ENCODE measurements around the gene CNTN5.

Gene CNTN5

DNA sequence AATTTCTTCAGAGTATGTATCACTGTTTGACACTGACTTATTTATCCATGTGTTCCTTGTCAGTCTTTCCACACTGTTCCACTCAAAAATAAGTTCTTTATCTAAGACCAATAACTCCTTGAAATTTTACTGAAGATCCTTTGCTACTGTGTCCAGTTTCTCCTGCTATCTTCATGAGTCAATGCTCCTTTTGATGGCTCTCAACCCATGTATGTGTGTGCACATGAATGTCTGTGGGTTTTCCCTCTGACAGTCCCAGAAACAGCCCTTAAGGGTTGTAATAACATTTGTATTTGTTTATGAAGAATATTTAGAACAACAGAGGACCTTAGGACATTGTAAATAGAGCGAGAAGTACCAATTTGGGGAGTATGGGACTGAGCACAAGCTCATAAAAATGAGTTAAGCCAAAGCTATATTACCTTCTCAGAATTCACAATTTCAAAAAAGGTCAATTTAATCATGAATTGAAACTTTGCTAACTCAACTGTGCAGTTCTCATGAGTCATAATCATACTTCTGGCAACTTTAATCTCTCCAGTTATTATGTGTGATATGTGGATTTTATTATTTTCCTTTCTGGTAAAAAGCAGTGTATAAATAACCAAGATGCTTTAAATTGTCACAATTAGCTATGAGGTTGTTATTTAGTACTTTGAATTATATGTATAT lies 533.6 kb downstream of the CNTN5 start:
- TF ChIP-seq GLIS3 (CRISPR knock-in tag; IDR thresholded peaks at IDR 0.05) (no peak), CSDC2 (CRISPR knock-in tag; IDR thresholded peaks at IDR 0.05) (no peak), ISL1 (CRISPR knock-in tag; IDR thresholded peaks at IDR 0.05) (no peak), ARNTL (CRISPR knock-in tag; IDR thresholded peaks at IDR 0.05; ENCODE audit: borderline replicate concordance, low read depth) (no peak), POU6F1 (CRISPR knock-in tag; IDR thresholded peaks at IDR 0.05; ENCODE audit: borderline replicate concordance, low read depth) (no peak), TSHZ2 (CRISPR knock-in tag; IDR thresholded peaks at IDR 0.05) (no peak), RARB (CRISPR knock-in tag; IDR thresholded peaks at IDR 0.05) (no peak), TOX (CRISPR knock-in tag; IDR thresholded peaks at IDR 0.05; ENCODE audit: borderline replicate concordance) (no peak)
- TF ChIP-seq, protein P1, sequence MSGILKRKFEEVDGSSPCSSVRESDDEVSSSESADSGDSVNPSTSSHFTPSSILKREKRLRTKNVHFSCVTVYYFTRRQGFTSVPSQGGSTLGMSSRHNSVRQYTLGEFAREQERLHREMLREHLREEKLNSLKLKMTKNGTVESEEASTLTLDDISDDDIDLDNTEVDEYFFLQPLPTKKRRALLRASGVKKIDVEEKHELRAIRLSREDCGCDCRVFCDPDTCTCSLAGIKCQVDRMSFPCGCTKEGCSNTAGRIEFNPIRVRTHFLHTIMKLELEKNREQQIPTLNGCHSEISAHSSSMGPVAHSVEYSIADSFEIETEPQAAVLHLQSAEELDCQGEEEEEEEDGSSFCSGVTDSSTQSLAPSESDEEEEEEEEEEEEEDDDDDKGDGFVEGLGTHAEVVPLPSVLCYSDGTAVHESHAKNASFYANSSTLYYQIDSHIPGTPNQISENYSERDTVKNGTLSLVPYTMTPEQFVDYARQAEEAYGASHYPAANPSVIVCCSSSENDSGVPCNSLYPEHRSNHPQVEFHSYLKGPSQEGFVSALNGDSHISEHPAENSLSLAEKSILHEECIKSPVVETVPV (CRISPR knock-in tag; IDR thresholded peaks at IDR 0.05): no peak
- no peak for ATAC-seq

GRCh38 chr11:99555486-99555885 lies 534.7 kb downstream of the CNTN5 start:
- no peak for ATAC-seq

GRCh38 chr11:99565333-99565732 lies 544.6 kb downstream of the CNTN5 start:
- TF ChIP-seq ZC3H10 (CRISPR knock-in tag; IDR thresholded peaks at IDR 0.05): no peak
- TF ChIP-seq, protein P2, sequence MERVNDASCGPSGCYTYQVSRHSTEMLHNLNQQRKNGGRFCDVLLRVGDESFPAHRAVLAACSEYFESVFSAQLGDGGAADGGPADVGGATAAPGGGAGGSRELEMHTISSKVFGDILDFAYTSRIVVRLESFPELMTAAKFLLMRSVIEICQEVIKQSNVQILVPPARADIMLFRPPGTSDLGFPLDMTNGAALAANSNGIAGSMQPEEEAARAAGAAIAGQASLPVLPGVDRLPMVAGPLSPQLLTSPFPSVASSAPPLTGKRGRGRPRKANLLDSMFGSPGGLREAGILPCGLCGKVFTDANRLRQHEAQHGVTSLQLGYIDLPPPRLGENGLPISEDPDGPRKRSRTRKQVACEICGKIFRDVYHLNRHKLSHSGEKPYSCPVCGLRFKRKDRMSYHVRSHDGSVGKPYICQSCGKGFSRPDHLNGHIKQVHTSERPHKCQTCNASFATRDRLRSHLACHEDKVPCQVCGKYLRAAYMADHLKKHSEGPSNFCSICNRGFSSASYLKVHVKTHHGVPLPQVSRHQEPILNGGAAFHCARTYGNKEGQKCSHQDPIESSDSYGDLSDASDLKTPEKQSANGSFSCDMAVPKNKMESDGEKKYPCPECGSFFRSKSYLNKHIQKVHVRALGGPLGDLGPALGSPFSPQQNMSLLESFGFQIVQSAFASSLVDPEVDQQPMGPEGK (CRISPR knock-in tag; IDR thresholded peaks at IDR 0.05; ENCODE audit: borderline replicate concordance): no peak
- TF ChIP-seq ARNTL (CRISPR knock-in tag; IDR thresholded peaks at IDR 0.05; ENCODE audit: borderline replicate concordance, low read depth): no peak
- no peak for TF ChIP-seq CSDC2 (CRISPR knock-in tag; IDR thresholded peaks at IDR 0.05)
- TF ChIP-seq ZNF565 (CRISPR knock-in tag; conservative IDR thresholded peaks at IDR 0.05; ENCODE audit: low read depth): no peak
- TF ChIP-seq, protein P1 (CRISPR knock-in tag; IDR thresholded peaks at IDR 0.05): no peak
- no peak for TF ChIP-seq ZFP30 (CRISPR knock-in tag; IDR thresholded peaks at IDR 0.05)
- no peak for TF ChIP-seq ESRRG (CRISPR knock-in tag; IDR thresholded peaks at IDR 0.05)
- no peak for TF ChIP-seq SNAI2 (CRISPR knock-in tag; IDR thresholded peaks at IDR 0.05)
- TF ChIP-seq GLIS3 (CRISPR knock-in tag; IDR thresholded peaks at IDR 0.05): no peak
- no peak for ATAC-seq

More at GRCh38 chr11:99555486-99555885, 534.7 kb downstream of the CNTN5 start:
- TF ChIP-seq ZNF565 (CRISPR knock-in tag; conservative IDR thresholded peaks at IDR 0.05; ENCODE audit: low read depth) (no peak), BACH2 (CRISPR knock-in tag; IDR thresholded peaks at IDR 0.05; ENCODE audit: borderline replicate concordance) (no peak), PPARA (CRISPR knock-in tag; IDR thresholded peaks at IDR 0.05; ENCODE audit: borderline replicate concordance) (no peak), POU6F1 (CRISPR knock-in tag; IDR thresholded peaks at IDR 0.05; ENCODE audit: borderline replicate concordance, low read depth) (no peak), CSDC2 (CRISPR knock-in tag; IDR thresholded peaks at IDR 0.05) (no peak), RARB (CRISPR knock-in tag; IDR thresholded peaks at IDR 0.05) (no peak), TCF4 (CRISPR knock-in tag; IDR thresholded peaks at IDR 0.05; ENCODE audit: borderline replicate concordance) (no peak), ISL1 (CRISPR knock-in tag; IDR thresholded peaks at IDR 0.05) (no peak), ZNF70 (CRISPR knock-in tag; IDR thresholded peaks at IDR 0.05) (no peak)
- TF ChIP-seq, protein P2 (CRISPR knock-in tag; IDR thresholded peaks at IDR 0.05; ENCODE audit: borderline replicate concordance): no peak

Data from SK-N-SH treated with all-trans-retinoic acid at 6 μM for 48 hours (cell line).